WTC11 (cell line): ENCODE results near the gene EMC10. TPM values are rescaled to one million over a fixed set of nuclear protein-coding genes. Genes with fewer than 3 reads are reported as not detected.

ENCODE experiments used
- ATAC-seq: fragments of 200-7000 bp; cut with Tn5 transposase; 2 replicates; pipeline ENCODE4 v1.10.0; 2021; ENCODE audit warnings: mild to moderate bottlenecking, moderate library complexity
- CTCF ChIA-PET: fragments of 300-600 bp; sonication (Branson Sonifier 250); formaldehyde crosslinking; loops from one replicate; lab custom pipeline; 2021; ENCODE audit warnings: antibody characterized with exemption; lab: Charles Lee
- POLR2A ChIA-PET: fragments of 350-600 bp; sonication (Branson Sonifier 250); formaldehyde crosslinking; loops from one replicate; lab custom pipeline; 2021; ENCODE audit warnings: antibody characterized with exemption; lab: Charles Lee
- DNase-seq: peaks from one replicate; pipeline ENCODE4 v3.0.0; 2021; ENCODE audit warnings: low spot score
- H3K27ac Mint-ChIP-seq: 2 replicates; pipeline ENCODE4 v1.8.0; 2021; ENCODE audit warnings: mixed read lengths
- H3K27me3 Mint-ChIP-seq: 2 replicates; pipeline ENCODE4 v1.8.0; 2021; ENCODE audit warnings: low read depth, mild to moderate bottlenecking, moderate library complexity, mixed read lengths
- H3K36me3 Mint-ChIP-seq: 2 replicates; pipeline ENCODE4 v1.8.0; 2021; ENCODE audit warnings: mixed read lengths
- H3K4me1 Mint-ChIP-seq: 2 replicates; pipeline ENCODE4 v1.8.0; 2022; ENCODE audit warnings: mixed read lengths
- H3K4me3 Mint-ChIP-seq: 2 replicates; pipeline ENCODE4 v1.8.0; 2021; ENCODE audit warnings: mild to moderate bottlenecking, moderate library complexity, mixed read lengths
- H3K9me3 Mint-ChIP-seq: 2 replicates; pipeline ENCODE4 v1.8.0; 2021; ENCODE audit warnings: mixed read lengths
- ATF1 ChIP-seq: sonication (generic); formaldehyde crosslinking; IDR thresholded peaks from 2 replicates; pipeline ENCODE4 v1.8.1; 2023; ENCODE audit warnings: mild to moderate bottlenecking, moderate library complexity, missing genetic modification reagents
- CREB1 ChIP-seq: sonication (generic); formaldehyde crosslinking; IDR thresholded peaks from 2 replicates; pipeline ENCODE4 v1.8.0; 2023; ENCODE audit warnings: mild to moderate bottlenecking, missing genetic modification reagents
- NR3C1 ChIP-seq: sonication (generic); formaldehyde crosslinking; conservative IDR thresholded peaks from 2 replicates; pipeline ENCODE4 v1.8.1; 2023; ENCODE audit warnings: low read depth, mild to moderate bottlenecking, missing genetic modification reagents
- RORB ChIP-seq: fragments of 250-450 bp; sonication (Bioruptor Pico); IDR thresholded peaks from 2 replicates; pipeline ENCODE4 v1.9.0; 2021; ENCODE audit warnings: mild to moderate bottlenecking
- ZNF219 ChIP-seq: sonication (generic); formaldehyde crosslinking; IDR thresholded peaks from 2 replicates; pipeline ENCODE4 v1.8.0; 2023; ENCODE audit warnings: missing genetic modification reagents, mild to moderate bottlenecking, borderline replicate concordance
- ZNF232 ChIP-seq: sonication (generic); formaldehyde crosslinking; IDR thresholded peaks from 2 replicates; pipeline ENCODE4 v1.8.0; 2022; ENCODE audit warnings: mild to moderate bottlenecking, missing genetic modification reagents
- ZNF396 ChIP-seq: fragments of 250-450 bp; sonication (Bioruptor Pico); IDR thresholded peaks from 2 replicates; pipeline ENCODE4 v1.8.0; 2021; ENCODE audit warnings: mild to moderate bottlenecking, moderate library complexity, borderline replicate concordance
- ZNF671 ChIP-seq: fragments of 250-450 bp; sonication (Bioruptor Pico); IDR thresholded peaks from 2 replicates; pipeline ENCODE4 v1.8.0; 2021; ENCODE audit warnings: mild to moderate bottlenecking
- total RNA-seq: library from RNA; stranded (reverse); gene quantifications from 3 replicates; pipeline ENCODE4 v1.2.3, GENCODE V29; 2021
- TF ChIP-seq, protein P1 (sequence below): sonication (generic); formaldehyde crosslinking; IDR thresholded peaks from 2 replicates; pipeline ENCODE4 v1.8.1; 2023; ENCODE audit warnings: mild to moderate bottlenecking, missing genetic modification reagents, moderate library complexity
- TF ChIP-seq, protein P2 (sequence below): sonication (generic); formaldehyde crosslinking; IDR thresholded peaks from 2 replicates; pipeline ENCODE4 v1.8.0; 2022; ENCODE audit warnings: missing genetic modification reagents
- TF ChIP-seq, protein P3 (sequence below): sonication (generic); formaldehyde crosslinking; IDR thresholded peaks from 2 replicates; pipeline ENCODE4 v1.8.1; 2022; ENCODE audit warnings: mild to moderate bottlenecking, moderate library complexity, missing genetic modification reagents
- TF ChIP-seq, protein P4 (sequence below): sonication (generic); formaldehyde crosslinking; IDR thresholded peaks from 2 replicates; pipeline ENCODE4 v1.8.1; 2023; ENCODE audit warnings: mild to moderate bottlenecking, moderate library complexity, missing genetic modification reagents
- TF ChIP-seq, protein P5 (sequence below): fragments of 250-450 bp; sonication (Bioruptor Pico); IDR thresholded peaks from 2 replicates; pipeline ENCODE4 v1.9.0; 2021; ENCODE audit warnings: mild to moderate bottlenecking, borderline replicate concordance
- TF ChIP-seq, protein P6 (sequence below): sonication (generic); formaldehyde crosslinking; IDR thresholded peaks from 2 replicates; pipeline ENCODE4 v1.8.0; 2023; ENCODE audit warnings: mild to moderate bottlenecking, missing genetic modification reagents
- TF ChIP-seq, protein P7 (sequence below): sonication (generic); formaldehyde crosslinking; IDR thresholded peaks from 2 replicates; pipeline ENCODE4 v1.8.0; 2022; ENCODE audit warnings: mild to moderate bottlenecking, missing genetic modification reagents

EMC10 gene
- total RNA-seq, 1 experiment from 2014 or later, result 114 TPM

DNA sequence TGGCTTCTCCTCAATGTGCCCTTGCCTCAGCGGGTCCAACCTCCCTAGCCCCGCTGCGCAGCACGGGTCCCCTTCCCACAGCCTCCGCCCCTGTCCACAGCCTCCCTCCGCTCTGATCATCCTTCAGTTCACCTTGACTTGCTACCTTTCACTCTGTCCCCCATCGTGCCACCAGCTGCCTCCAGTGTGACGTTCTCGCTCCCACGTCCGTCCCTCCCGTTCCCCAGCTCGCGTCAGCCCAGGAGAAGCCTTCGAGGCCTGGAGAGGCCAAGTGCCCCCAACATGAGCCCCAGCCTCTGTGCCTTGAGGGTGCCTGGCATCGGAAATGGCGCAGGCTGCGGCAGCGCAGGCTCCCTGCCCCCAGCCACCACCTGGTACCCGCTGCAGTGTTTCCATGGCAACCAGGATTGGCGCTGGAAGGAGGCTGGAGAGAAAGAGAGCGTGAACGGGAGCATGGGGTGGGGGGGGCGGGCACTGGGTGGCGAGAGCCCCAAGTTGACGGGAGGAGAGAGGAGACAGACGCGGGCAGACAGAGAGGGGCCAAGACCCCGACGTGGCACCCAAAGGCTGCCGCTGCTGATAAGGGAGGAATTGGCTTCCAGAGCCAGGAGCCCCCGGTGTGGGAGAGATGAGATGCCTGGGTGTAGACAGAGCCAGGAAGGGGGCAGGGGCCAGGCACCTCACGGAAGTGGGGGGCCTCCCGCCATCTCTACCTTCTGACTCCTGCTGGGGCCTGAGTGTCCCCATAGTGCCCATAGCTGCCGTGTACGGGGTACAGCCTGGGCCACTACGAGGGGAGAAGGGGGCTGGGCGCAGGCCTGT is 38.2 kb downstream of the EMC10 start:
- POLR2A ChIA-PET, result no interaction called here
- no peak for ATAC-seq
- H3K27me3 Mint-ChIP-seq, result peaks cover 36% of the 10 kb centered on the region
- no peak for TF ChIP-seq CREB1 (CRISPR knock-in tag)
- TF ChIP-seq, protein P1, sequence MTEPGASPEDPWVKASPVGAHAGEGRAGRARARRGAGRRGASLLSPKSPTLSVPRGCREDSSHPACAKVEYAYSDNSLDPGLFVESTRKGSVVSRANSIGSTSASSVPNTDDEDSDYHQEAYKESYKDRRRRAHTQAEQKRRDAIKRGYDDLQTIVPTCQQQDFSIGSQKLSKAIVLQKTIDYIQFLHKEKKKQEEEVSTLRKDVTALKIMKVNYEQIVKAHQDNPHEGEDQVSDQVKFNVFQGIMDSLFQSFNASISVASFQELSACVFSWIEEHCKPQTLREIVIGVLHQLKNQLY (CRISPR knock-in tag), result no peak
- TF ChIP-seq, protein P2, sequence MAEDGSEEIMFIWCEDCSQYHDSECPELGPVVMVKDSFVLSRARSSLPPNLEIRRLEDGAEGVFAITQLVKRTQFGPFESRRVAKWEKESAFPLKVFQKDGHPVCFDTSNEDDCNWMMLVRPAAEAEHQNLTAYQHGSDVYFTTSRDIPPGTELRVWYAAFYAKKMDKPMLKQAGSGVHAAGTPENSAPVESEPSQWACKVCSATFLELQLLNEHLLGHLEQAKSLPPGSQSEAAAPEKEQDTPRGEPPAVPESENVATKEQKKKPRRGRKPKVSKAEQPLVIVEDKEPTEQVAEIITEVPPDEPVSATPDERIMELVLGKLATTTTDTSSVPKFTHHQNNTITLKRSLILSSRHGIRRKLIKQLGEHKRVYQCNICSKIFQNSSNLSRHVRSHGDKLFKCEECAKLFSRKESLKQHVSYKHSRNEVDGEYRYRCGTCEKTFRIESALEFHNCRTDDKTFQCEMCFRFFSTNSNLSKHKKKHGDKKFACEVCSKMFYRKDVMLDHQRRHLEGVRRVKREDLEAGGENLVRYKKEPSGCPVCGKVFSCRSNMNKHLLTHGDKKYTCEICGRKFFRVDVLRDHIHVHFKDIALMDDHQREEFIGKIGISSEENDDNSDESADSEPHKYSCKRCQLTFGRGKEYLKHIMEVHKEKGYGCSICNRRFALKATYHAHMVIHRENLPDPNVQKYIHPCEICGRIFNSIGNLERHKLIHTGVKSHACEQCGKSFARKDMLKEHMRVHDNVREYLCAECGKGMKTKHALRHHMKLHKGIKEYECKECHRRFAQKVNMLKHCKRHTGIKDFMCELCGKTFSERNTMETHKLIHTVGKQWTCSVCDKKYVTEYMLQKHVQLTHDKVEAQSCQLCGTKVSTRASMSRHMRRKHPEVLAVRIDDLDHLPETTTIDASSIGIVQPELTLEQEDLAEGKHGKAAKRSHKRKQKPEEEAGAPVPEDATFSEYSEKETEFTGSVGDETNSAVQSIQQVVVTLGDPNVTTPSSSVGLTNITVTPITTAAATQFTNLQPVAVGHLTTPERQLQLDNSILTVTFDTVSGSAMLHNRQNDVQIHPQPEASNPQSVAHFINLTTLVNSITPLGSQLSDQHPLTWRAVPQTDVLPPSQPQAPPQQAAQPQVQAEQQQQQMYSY (CRISPR knock-in tag), result no peak
- TF ChIP-seq, protein P3, sequence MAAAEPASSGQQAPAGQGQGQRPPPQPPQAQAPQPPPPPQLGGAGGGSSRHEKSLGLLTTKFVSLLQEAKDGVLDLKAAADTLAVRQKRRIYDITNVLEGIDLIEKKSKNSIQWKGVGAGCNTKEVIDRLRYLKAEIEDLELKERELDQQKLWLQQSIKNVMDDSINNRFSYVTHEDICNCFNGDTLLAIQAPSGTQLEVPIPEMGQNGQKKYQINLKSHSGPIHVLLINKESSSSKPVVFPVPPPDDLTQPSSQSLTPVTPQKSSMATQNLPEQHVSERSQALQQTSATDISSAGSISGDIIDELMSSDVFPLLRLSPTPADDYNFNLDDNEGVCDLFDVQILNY, result no peak
- no peak for TF ChIP-seq ZNF232 (CRISPR knock-in tag)
- no peak for TF ChIP-seq NR3C1 (CRISPR knock-in tag)
- TF ChIP-seq, protein P4, sequence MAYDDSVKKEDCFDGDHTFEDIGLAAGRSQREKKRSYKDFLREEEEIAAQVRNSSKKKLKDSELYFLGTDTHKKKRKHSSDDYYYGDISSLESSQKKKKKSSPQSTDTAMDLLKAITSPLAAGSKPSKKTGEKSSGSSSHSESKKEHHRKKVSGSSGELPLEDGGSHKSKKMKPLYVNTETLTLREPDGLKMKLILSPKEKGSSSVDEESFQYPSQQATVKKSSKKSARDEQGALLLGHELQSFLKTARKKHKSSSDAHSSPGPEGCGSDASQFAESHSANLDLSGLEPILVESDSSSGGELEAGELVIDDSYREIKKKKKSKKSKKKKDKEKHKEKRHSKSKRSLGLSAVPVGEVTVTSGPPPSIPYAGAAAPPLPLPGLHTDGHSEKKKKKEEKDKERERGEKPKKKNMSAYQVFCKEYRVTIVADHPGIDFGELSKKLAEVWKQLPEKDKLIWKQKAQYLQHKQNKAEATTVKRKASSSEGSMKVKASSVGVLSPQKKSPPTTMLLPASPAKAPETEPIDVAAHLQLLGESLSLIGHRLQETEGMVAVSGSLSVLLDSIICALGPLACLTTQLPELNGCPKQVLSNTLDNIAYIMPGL (CRISPR knock-in tag), result no peak
- TF ChIP-seq ZNF671 (CRISPR knock-in tag), result no peak
- TF ChIP-seq, all 79 proteins: peak for 0
- no peak for DNase-seq
- H3K4me3 Mint-ChIP-seq, result no peak overlapping the region
- H3K36me3 Mint-ChIP-seq, result peaks cover 5% of the 10 kb centered on the region; the same call in 1 of the 2 replicates
- peaks cover 5% of the 10 kb centered on the region for H3K9me3 Mint-ChIP-seq
- CTCF ChIA-PET, result interaction anchor here (3.1 kb wide), 1 partner anchor 42 kb away, joined by 22 read pairs; no protein-coding TSS in a partner anchor
- peaks cover 14% of the 10 kb centered on the region for H3K4me1 Mint-ChIP-seq
- H3K27ac Mint-ChIP-seq, result no peak overlapping the region

DNA sequence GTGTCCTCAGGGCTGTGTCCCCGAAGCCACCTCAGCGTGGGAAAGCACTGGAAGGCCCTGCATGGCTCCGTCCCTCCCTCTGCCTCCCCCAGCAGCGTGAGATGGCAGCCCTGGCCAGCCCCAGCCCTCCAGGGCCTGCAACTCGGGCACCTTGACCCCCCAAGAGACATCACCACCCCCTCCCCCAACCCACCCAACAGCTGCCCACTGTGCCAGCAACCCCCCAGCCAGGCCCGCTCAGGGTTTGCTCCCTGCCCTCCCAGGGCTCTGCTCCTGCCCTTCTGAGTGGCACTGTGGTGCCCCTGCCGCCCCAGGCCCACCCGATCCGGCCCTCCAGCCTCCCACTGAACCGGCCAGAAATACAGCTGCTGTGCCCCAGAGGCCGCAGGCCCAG is 38.9 kb downstream of the EMC10 start:
- H3K4me3 Mint-ChIP-seq, result no peak overlapping the region
- DNase-seq, result no peak
- H3K27ac Mint-ChIP-seq, result no peak overlapping the region
- POLR2A ChIA-PET, result no interaction called here
- peaks cover 5% of the 10 kb centered on the region for H3K9me3 Mint-ChIP-seq
- peaks cover 31% of the 10 kb centered on the region for H3K27me3 Mint-ChIP-seq
- peaks cover 5% of the 10 kb centered on the region; the same call in 1 of the 2 replicates for H3K36me3 Mint-ChIP-seq
- no peak for ATAC-seq
- CTCF ChIA-PET, result interaction anchor here (1.1 to 4.3 kb wide), 4 partner anchors 22 to 146 kb away, joined by 3 to 55 read pairs (median 12); no protein-coding TSS in a partner anchor
- H3K4me1 Mint-ChIP-seq, result peaks cover 14% of the 10 kb centered on the region
- TF ChIP-seq CREB1 (CRISPR knock-in tag) (no peak), ATF1 (CRISPR knock-in tag) (no peak), ZNF219 (CRISPR knock-in tag) (no peak), RORB (CRISPR knock-in tag) (no peak), ZNF396 (no peak)
- TF ChIP-seq, protein P5, sequence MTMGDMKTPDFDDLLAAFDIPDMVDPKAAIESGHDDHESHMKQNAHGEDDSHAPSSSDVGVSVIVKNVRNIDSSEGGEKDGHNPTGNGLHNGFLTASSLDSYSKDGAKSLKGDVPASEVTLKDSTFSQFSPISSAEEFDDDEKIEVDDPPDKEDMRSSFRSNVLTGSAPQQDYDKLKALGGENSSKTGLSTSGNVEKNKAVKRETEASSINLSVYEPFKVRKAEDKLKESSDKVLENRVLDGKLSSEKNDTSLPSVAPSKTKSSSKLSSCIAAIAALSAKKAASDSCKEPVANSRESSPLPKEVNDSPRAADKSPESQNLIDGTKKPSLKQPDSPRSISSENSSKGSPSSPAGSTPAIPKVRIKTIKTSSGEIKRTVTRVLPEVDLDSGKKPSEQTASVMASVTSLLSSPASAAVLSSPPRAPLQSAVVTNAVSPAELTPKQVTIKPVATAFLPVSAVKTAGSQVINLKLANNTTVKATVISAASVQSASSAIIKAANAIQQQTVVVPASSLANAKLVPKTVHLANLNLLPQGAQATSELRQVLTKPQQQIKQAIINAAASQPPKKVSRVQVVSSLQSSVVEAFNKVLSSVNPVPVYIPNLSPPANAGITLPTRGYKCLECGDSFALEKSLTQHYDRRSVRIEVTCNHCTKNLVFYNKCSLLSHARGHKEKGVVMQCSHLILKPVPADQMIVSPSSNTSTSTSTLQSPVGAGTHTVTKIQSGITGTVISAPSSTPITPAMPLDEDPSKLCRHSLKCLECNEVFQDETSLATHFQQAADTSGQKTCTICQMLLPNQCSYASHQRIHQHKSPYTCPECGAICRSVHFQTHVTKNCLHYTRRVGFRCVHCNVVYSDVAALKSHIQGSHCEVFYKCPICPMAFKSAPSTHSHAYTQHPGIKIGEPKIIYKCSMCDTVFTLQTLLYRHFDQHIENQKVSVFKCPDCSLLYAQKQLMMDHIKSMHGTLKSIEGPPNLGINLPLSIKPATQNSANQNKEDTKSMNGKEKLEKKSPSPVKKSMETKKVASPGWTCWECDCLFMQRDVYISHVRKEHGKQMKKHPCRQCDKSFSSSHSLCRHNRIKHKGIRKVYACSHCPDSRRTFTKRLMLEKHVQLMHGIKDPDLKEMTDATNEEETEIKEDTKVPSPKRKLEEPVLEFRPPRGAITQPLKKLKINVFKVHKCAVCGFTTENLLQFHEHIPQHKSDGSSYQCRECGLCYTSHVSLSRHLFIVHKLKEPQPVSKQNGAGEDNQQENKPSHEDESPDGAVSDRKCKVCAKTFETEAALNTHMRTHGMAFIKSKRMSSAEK (CRISPR knock-in tag), result no peak
- TF ChIP-seq, protein P6, sequence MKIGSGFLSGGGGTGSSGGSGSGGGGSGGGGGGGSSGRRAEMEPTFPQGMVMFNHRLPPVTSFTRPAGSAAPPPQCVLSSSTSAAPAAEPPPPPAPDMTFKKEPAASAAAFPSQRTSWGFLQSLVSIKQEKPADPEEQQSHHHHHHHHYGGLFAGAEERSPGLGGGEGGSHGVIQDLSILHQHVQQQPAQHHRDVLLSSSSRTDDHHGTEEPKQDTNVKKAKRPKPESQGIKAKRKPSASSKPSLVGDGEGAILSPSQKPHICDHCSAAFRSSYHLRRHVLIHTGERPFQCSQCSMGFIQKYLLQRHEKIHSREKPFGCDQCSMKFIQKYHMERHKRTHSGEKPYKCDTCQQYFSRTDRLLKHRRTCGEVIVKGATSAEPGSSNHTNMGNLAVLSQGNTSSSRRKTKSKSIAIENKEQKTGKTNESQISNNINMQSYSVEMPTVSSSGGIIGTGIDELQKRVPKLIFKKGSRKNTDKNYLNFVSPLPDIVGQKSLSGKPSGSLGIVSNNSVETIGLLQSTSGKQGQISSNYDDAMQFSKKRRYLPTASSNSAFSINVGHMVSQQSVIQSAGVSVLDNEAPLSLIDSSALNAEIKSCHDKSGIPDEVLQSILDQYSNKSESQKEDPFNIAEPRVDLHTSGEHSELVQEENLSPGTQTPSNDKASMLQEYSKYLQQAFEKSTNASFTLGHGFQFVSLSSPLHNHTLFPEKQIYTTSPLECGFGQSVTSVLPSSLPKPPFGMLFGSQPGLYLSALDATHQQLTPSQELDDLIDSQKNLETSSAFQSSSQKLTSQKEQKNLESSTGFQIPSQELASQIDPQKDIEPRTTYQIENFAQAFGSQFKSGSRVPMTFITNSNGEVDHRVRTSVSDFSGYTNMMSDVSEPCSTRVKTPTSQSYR (CRISPR knock-in tag), result no peak
- TF ChIP-seq, protein P7, sequence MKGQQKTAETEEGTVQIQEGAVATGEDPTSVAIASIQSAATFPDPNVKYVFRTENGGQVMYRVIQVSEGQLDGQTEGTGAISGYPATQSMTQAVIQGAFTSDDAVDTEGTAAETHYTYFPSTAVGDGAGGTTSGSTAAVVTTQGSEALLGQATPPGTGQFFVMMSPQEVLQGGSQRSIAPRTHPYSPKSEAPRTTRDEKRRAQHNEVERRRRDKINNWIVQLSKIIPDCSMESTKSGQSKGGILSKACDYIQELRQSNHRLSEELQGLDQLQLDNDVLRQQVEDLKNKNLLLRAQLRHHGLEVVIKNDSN, result no peak
- TF ChIP-seq, protein P3, result no peak
